HS-27A (cell line): ENCODE measurements around the gene LTB.

ENCODE experiments used
- DNase-seq: peaks from one replicate; pipeline ENCODE4 v3.0.0-alpha.2; 2012; ENCODE audit warnings: low read depth, missing footprints

Gene LTB

GRCh38 chr6:31582230-31582643 is at the start of gene LTB:
Gene LTB, minus strand, starts transcription at chr6:31582424. Its CDS starts 7 bp downstream, at chr6:31582417.
- no peak for DNase-seq

- no peak for DNase-seq
These were observed 49.6 kb upstream of the LTB start for GRCh38 chr6:31631681-31632278.

- no peak for DNase-seq
These were observed 49.0 kb upstream of the LTB start for GRCh38 chr6:31631209-31631608.

GRCh38 chr6:31630177-31630934 is 48.1 kb upstream of the LTB start:
- no peak for DNase-seq

- no peak for DNase-seq
These were observed 46.8 kb upstream of the LTB start for GRCh38 chr6:31629014-31629413.

- no peak for DNase-seq
These were observed 45.6 kb upstream of the LTB start for GRCh38 chr6:31627690-31628287.

- DNase-seq, result no peak
These were observed 44.7 kb upstream of the LTB start for GRCh38 chr6:31626952-31627351.

- DNase-seq, result no peak
These were observed 41.8 kb upstream of the LTB start for GRCh38 chr6:31624070-31624469.

- no peak for DNase-seq
These were observed 40.5 kb upstream of the LTB start for GRCh38 chr6:31622684-31623091.

- DNase-seq, result no peak
These were observed 39.8 kb upstream of the LTB start for GRCh38 chr6:31621991-31622390.

- no peak for DNase-seq
These were observed 39.2 kb upstream of the LTB start for GRCh38 chr6:31621320-31621939.

- no peak for DNase-seq
These were observed 38.5 kb upstream of the LTB start, which contains the start of gene PRRC2A for GRCh38 chr6:31620586-31621319. Gene PRRC2A, plus strand, starts transcription at chr6:31620715. Its CDS starts 2,075 bp downstream, at chr6:31622790.

GRCh38 chr6:31619805-31620585 is 37.8 kb upstream of the LTB start:
- DNase-seq, result peak; percentile 98

- DNase-seq, result no peak
These were observed 34.8 kb upstream of the LTB start for GRCh38 chr6:31617010-31617409.

- no peak for DNase-seq
These were observed 33.5 kb upstream of the LTB start for GRCh38 chr6:31615748-31616147.

GRCh38 chr6:31614684-31615578 is 32.7 kb upstream of the LTB start, which contains the start of gene AIF1:
Gene AIF1, plus strand, starts transcription at chr6:31615234. Its CDS starts 96 bp downstream, at chr6:31615330.
- DNase-seq, result no peak

GRCh38 chr6:31614075-31614619 is 31.9 kb upstream of the LTB start:
- DNase-seq, result no peak

- no peak for DNase-seq
These were observed 28.7 kb upstream of the LTB start for GRCh38 chr6:31610968-31611367.

GRCh38 chr6:31609519-31610406 is 27.5 kb upstream of the LTB start:
- no peak for DNase-seq
